Activated CD4-positive, alpha-beta T cell treated with anti-CD3 and anti-CD28 coated beads, Interleukin-2, Interleukin-4, amounts not matched to agents 100 ng/mL and 50 ng/mL, durations not matched to agents 16 hours and 8 hours (primary cell): ENCODE results near the gene THRSP.

Source experiments
- DNase-seq: peaks from one replicate; pipeline ENCODE4 v3.0.0-alpha.2; 2020; ENCODE audit warnings: low spot score

The THRSP gene

DNA sequence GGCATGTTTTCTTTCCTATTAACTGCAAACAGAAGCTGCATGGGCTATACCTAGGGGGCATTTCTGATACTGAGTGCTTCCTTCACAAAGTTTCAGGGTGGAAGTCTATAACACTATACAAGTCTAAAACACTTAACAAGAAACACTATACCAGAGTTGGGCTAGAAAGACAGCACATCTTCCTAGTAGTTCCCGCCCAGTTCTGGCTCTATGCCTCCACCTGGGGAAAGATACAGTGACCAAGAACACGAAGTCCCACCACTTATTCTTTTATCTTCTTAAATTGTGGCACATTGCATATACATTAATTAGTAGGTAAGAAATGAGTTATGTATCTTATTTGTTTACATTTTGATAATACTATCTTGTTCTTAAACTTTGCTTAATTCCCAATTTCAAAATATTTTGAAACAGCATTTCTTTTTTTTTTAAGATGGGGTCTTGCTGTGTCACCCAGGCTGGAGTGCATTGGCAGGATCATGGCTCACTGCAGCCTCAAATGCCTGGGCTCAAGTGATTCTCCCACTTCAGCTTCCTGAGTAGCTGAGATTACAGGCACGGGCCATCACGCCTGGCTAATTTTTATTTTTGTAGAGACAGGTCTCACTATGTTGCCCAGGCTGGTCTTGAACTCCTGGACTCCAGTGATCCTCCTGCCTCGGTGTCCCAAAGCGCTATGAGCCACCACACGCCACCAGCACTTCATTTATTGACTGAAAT, 34.2 kb downstream of the THRSP start:
- DNase-seq: no peak

DNA sequence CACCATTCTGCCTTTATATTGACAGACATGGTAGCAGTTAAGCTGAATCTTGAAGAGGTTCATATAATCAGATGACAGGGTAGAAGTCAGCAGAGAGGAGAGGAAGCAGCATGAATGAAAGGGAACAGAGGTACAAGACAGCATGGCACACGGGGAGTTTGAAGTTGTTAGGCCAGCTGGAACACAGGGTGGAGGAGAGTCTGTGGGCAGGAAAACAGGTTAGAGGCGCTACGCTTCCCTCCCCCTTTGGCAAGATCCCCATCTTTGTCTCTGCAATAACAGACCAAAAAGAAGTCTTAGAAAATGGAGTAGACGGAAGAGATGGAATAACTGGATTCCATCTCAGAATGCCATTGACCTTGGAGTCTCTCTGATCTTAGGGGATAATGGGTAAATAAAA, 36.0 kb downstream of the THRSP start:
- no peak for DNase-seq

DNA sequence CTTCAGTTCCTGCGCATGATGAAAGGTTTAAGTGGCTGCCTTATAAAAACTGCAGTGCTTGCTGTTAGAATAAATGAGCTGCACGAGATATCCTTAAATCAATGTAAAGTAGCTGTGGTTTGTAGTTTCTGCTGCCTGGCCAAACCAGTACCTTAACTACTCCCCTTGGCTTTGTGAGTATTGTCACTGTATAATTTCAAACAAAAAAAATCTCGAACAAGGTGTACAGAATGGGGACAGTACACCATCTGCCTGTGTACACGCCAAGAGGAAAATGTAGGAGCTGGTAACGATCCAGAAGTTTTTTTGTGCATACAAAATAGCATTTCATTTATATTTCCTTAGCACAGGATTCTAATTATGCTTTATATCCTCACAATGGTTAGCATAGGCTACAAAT, 36.6 kb downstream of the THRSP start:
- no peak for DNase-seq

DNA sequence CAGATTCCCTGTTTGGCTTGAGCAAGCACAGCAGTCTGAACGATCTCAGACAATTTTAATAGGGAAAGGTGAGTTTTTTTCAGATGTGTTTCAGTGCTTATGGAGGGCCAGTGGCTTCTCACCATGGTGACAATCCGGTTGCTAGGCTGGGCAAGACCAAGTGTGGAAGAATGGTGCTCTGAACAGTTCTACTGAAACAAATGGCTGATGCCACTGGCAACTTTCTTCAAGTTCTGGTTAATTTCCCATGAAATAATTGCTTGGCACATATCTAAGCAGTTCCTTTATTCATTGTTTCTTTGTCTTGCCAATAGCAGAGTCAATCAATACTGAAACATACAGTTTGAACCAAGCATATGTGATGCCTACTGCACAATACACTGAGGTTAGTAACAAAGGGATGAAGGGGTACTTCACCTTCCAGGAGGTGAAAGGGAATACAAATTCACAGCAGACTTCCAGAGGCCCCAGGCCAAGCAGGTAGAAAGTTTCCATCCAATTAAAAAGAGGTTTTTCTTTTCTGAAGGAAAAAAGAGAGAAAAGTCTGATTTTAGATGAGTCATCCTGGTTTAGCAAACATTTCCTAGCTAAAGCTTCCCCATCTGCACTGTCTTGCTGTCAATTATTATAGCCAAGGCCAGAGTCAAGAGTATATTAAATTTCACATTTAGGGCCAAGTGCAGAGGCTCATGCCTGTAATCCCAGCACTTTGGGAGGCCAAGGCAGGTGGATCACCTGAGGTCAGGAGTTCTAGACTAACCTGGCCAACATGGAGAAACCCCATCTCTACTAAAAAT, 37.2 kb downstream of the THRSP start:
- DNase-seq: no peak

DNA sequence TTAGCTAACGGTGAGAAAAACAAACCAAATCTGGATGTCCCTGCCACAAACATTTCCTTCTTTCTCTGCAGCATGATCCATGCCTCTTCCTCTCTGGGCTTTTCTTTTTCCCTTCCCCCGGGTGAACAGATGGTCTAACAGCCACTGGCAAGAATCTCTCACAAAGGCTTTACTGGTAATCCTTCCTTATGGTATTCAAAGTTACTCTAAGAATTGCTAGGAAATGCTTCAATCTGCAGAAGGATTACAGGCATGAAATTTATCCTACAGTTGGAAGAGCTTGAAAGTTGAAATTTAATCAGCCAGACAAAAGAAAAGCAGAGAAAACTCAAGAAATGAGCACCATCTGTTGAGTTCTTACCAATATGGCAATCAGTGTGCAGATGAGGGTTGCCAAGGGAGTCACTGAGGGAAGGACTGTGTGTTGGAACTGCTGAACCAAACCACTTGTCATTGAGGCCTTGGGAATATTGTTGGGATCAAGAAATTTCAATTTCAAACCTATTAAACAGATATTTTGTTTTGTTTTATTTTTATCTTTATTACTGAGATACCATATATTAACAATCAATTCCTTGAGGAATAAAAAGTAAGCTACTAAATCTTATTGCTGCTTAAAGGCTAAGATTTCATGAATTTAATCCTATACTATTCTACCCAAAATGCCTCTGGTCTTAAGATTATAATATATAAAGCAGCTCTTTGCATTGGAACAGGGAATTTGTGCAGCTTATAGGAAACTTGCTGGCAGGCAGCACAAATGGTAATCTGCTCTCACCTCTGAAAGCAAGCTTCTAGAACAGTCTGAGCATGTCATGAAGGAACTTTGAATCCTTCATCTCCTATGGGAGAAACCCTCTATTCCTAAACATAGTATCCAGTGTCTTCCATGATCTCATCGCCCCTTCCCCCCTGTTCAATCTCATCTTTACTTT, 45.7 kb downstream of the THRSP start:
- DNase-seq: no peak

DNA sequence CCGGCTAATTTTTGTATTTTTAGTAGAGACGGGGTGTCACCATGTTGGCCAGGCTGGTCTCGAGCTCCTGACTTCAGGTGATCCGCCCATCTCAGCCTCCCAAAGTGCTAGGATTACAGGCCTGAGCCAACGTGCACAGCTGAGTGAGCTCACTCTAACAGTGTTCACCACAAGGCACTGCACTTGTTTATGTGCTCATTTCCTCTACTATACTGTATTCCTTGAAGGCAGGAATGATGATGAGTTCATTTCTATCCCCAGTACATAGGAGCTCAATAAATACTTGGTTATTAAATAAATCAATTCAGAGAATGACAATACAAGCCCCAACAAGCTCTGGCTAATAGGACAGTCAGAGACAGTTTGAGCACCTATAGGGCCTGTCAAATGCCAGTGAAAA, 46.7 kb downstream of the THRSP start:
- no peak for DNase-seq

DNA sequence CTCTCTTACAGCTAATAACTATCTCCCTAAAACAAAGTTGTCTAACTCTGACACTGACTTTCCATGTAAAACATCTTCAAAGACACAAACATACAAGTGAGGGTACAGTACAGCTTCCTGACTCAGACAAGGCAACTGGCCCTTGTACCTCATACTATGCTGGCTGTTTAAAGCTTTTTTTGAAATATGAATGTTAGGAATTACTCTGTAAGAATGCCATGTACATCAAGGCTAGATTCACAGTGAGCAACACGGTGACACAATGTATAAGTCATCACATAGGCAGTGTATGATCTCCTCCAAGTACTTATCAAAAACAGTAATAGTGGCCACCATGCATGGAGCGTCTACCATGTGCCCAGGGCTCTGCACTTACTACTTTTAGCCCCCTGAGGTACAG, 47.2 kb downstream of the THRSP start:
- DNase-seq: no peak

DNA sequence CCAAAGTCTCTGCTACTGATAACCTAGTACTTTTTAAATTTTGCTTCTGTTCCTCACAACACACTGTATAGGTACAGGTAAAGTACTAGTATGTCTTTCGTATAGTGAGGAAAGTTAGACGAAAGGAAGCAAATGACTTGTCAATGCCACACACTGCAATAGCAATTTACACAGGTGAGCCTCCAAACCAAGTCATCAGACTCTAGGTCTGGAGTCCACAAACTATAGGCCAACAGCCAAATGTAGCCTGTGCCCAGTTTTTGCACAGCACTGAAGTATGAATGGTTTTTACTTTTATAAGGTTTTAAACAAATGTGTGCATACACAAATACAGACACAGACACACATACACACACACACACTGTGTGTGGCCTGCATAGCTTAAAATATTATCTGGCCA, 47.6 kb downstream of the THRSP start:
- DNase-seq: no peak

DNA sequence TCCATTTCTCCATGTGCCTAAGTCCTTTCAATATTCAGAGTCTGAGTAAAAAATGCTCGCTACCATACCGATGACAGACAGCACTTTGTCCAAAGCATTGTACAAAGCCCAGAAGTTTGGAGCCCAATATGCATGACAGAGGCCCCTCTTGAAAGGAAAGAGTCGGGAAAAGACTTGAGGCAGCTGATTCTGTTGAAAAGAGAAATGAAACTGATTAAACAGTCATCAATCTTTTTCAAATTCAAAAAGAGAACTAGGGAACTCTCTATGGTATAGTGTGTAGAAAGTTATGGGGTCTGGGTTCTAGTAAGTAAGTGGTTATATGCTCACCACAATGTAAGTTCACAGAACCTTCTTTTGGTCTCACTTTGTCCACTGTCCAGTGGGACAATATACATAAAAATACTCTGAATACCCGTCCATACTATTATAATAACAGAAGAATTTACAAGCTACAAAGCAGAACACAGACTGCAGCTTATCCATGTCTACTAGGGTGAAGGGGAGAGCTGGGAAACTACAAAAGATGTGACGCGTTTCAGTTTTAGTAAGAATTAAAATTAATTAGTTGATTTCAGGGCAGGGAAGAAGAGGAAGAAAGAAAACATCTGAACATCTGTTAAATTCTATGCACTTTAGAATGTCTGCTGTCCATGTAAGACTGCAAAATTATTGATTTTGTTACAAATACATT, 49.1 kb downstream of the THRSP start:
- DNase-seq: no peak
